HG03039 (cell line): ENCODE data around the gene PPM1H.
A peak's percentile ranks its signal among the peaks of the same experiment; 100 is the strongest.

Experiments
- ATAC-seq: cut with Tn5 transposase; IDR thresholded peaks from one replicate; pipeline ENCODE4 v1.9.1; 2021; ENCODE audit warnings: mild to moderate bottlenecking, moderate library complexity; ENCODE audit not compliant: unreplicated experiment

The PPM1H gene

GRCh38 chr12:62657363-62657632 lies 277.7 kb downstream of the PPM1H start:
- ATAC-seq: no peak

GRCh38 chr12:62656591-62657362 lies 278.2 kb downstream of the PPM1H start:
- no peak for ATAC-seq

GRCh38 chr12:62655666-62656151 lies 279.2 kb downstream of the PPM1H start:
- ATAC-seq: no peak

- ATAC-seq: no peak
Observed at GRCh38 chr12:62654326-62655241, 280.4 kb downstream of the PPM1H start.

- ATAC-seq: no peak
Observed at GRCh38 chr12:62653740-62654139, 281.2 kb downstream of the PPM1H start.

GRCh38 chr12:62653304-62653703 lies 281.6 kb downstream of the PPM1H start:
- no peak for ATAC-seq

- ATAC-seq: no peak
Observed at GRCh38 chr12:62651138-62651537, 283.8 kb downstream of the PPM1H start.

GRCh38 chr12:62649412-62650138 lies 285.4 kb downstream of the PPM1H start:
- ATAC-seq: no peak

- no peak for ATAC-seq
Observed at GRCh38 chr12:62647586-62647985, 287.4 kb downstream of the PPM1H start.

- no peak for ATAC-seq
Observed at GRCh38 chr12:62646566-62646965, 288.4 kb downstream of the PPM1H start.

- no peak for ATAC-seq
Observed at GRCh38 chr12:62643486-62643885, 291.5 kb downstream of the PPM1H start.

- no peak for ATAC-seq
Observed at GRCh38 chr12:62642486-62642885, 292.5 kb downstream of the PPM1H start.

- peak; percentile 93 for ATAC-seq
Observed at GRCh38 chr12:62640910-62641448, 294.0 kb downstream of the PPM1H start.

GRCh38 chr12:62637679-62638078 lies 297.3 kb downstream of the PPM1H start:
- ATAC-seq: no peak

GRCh38 chr12:62635649-62636048 lies 299.3 kb downstream of the PPM1H start:
- ATAC-seq: no peak

- peak; percentile 42 for ATAC-seq
Observed at GRCh38 chr12:62632411-62632918, 302.5 kb downstream of the PPM1H start.

GRCh38 chr12:62631471-62632410 lies 303.2 kb downstream of the PPM1H start:
- peak; percentile 66 for ATAC-seq

GRCh38 chr12:62629971-62630739 lies 304.8 kb downstream of the PPM1H start:
- ATAC-seq: no peak

- ATAC-seq: no peak
Observed at GRCh38 chr12:62629413-62629812, 305.5 kb downstream of the PPM1H start.
